Memory B cell (primary cell): ENCODE results near the gene GPC6.

Experiments used
- ATAC-seq: fragments of 150-1000 bp; cut with Tn5 transposase; 2 replicates; pipeline ENCODE4 v1.10.0; 2021; ENCODE audit warnings: low read depth, mild to moderate bottlenecking, moderate library complexity
- DNase-seq, 2 donors: peaks; one replicate each; pipeline ENCODE4 v3.0.0; 2022; ENCODE audit warnings: low spot score in 2 of 2
- H3K27ac Mint-ChIP-seq: one replicate; pipeline ENCODE4 v1.8.0; 2022; ENCODE audit warnings: mild to moderate bottlenecking, moderate library complexity, mixed read lengths
- H3K27me3 Mint-ChIP-seq: one replicate; pipeline ENCODE4 v1.8.0; 2022; ENCODE audit warnings: mixed read lengths
- H3K36me3 Mint-ChIP-seq: one replicate; pipeline ENCODE4 v1.8.0; 2022; ENCODE audit warnings: mild to moderate bottlenecking, mixed read lengths
- H3K4me1 Mint-ChIP-seq: one replicate; pipeline ENCODE4 v1.8.0; 2022; ENCODE audit warnings: mixed read lengths
- H3K4me3 Mint-ChIP-seq: one replicate; pipeline ENCODE4 v1.8.0; 2022; ENCODE audit warnings: mild to moderate bottlenecking, moderate library complexity, mixed read lengths
- H3K9me3 Mint-ChIP-seq: one replicate; pipeline ENCODE4 v1.8.0; 2022; ENCODE audit warnings: mixed read lengths

The GPC6 gene

GRCh38 chr13:94382517-94382916 lies 1155.9 kb downstream of the GPC6 start:
- Mint-ChIP-seq H3K4me3 (no peak overlapping the region), H3K27me3 (peaks cover 7% of the 10 kb centered on the region), H3K4me1 (no peaks in the 10 kb centered on the region), H3K36me3 (no peaks in the 10 kb centered on the region), H3K27ac (no peak overlapping the region), H3K9me3 (no peaks in the 10 kb centered on the region)
- ATAC-seq (no peak), DNase-seq (no peak)

GRCh38 chr13:94382960-94383359 lies 1156.4 kb downstream of the GPC6 start:
- H3K27me3 Mint-ChIP-seq = peaks cover 7% of the 10 kb centered on the region
- H3K36me3 Mint-ChIP-seq = no peaks in the 10 kb centered on the region
- no peak overlapping the region for H3K27ac Mint-ChIP-seq
- DNase-seq = no peak
- no peak overlapping the region for H3K4me3 Mint-ChIP-seq
- no peaks in the 10 kb centered on the region for H3K4me1 Mint-ChIP-seq
- ATAC-seq = no peak
- H3K9me3 Mint-ChIP-seq = no peaks in the 10 kb centered on the region

- no peak overlapping the region for H3K27ac Mint-ChIP-seq
- H3K36me3 Mint-ChIP-seq = no peaks in the 10 kb centered on the region
- ATAC-seq (no peak), DNase-seq (no peak)
- H3K27me3 Mint-ChIP-seq = peaks cover 6% of the 10 kb centered on the region
- no peaks in the 10 kb centered on the region for H3K9me3 Mint-ChIP-seq
- H3K4me3 Mint-ChIP-seq = no peak overlapping the region
- no peaks in the 10 kb centered on the region for H3K4me1 Mint-ChIP-seq
Measured at GRCh38 chr13:94384231-94384905, 1157.8 kb downstream of the GPC6 start.

- no peaks in the 10 kb centered on the region for H3K9me3 Mint-ChIP-seq
- no peak overlapping the region for H3K27ac Mint-ChIP-seq
- ATAC-seq = no peak
- H3K36me3 Mint-ChIP-seq = no peaks in the 10 kb centered on the region
- no peak overlapping the region for H3K4me3 Mint-ChIP-seq
- no peak for DNase-seq
- H3K27me3 Mint-ChIP-seq = peaks cover 3% of the 10 kb centered on the region
- no peaks in the 10 kb centered on the region for H3K4me1 Mint-ChIP-seq
Measured at GRCh38 chr13:94387047-94387446, 1160.4 kb downstream of the GPC6 start.

GRCh38 chr13:94389604-94390351 lies 1163.2 kb downstream of the GPC6 start:
- no peak for ATAC-seq
- peaks cover 1% of the 10 kb centered on the region for H3K27me3 Mint-ChIP-seq
- no peak overlapping the region for H3K27ac Mint-ChIP-seq
- DNase-seq = no peak
- no peaks in the 10 kb centered on the region for H3K9me3 Mint-ChIP-seq
- H3K4me3 Mint-ChIP-seq = no peak overlapping the region
- no peaks in the 10 kb centered on the region for H3K4me1 Mint-ChIP-seq
- H3K36me3 Mint-ChIP-seq = no peaks in the 10 kb centered on the region

- Mint-ChIP-seq H3K9me3 (no peaks in the 10 kb centered on the region), H3K4me3 (no peak overlapping the region), H3K27ac (no peak overlapping the region), H3K4me1 (no peaks in the 10 kb centered on the region), H3K36me3 (no peaks in the 10 kb centered on the region), H3K27me3 (peaks cover 1% of the 10 kb centered on the region)
- no peak for DNase-seq
- ATAC-seq = no peak
Measured at GRCh38 chr13:94390881-94391280, 1164.3 kb downstream of the GPC6 start.

- no peaks in the 10 kb centered on the region for H3K4me1 Mint-ChIP-seq
- no peak for ATAC-seq
- no peaks in the 10 kb centered on the region for H3K9me3 Mint-ChIP-seq
- H3K27me3 Mint-ChIP-seq = no peaks in the 10 kb centered on the region
- no peak overlapping the region for H3K4me3 Mint-ChIP-seq
- no peaks in the 10 kb centered on the region for H3K36me3 Mint-ChIP-seq
- H3K27ac Mint-ChIP-seq = no peak overlapping the region
- DNase-seq = no peak
Measured at GRCh38 chr13:94394723-94395122, 1168.1 kb downstream of the GPC6 start.

GRCh38 chr13:94395860-94396259 lies 1169.3 kb downstream of the GPC6 start:
- ATAC-seq (no peak), DNase-seq (no peak)
- no peaks in the 10 kb centered on the region for H3K27me3 Mint-ChIP-seq
- H3K27ac Mint-ChIP-seq = no peak overlapping the region
- no peaks in the 10 kb centered on the region for H3K36me3 Mint-ChIP-seq
- H3K4me1 Mint-ChIP-seq = no peaks in the 10 kb centered on the region
- H3K4me3 Mint-ChIP-seq = no peak overlapping the region
- H3K9me3 Mint-ChIP-seq = no peaks in the 10 kb centered on the region

GRCh38 chr13:94399812-94400211 lies 1173.2 kb downstream of the GPC6 start:
- Mint-ChIP-seq H3K36me3 (no peaks in the 10 kb centered on the region), H3K9me3 (no peaks in the 10 kb centered on the region), H3K4me1 (no peaks in the 10 kb centered on the region), H3K27ac (no peak overlapping the region), H3K27me3 (no peaks in the 10 kb centered on the region), H3K4me3 (no peak overlapping the region)
- ATAC-seq = no peak
- DNase-seq = no peak

GRCh38 chr13:94400874-94401273 lies 1174.3 kb downstream of the GPC6 start:
- Mint-ChIP-seq H3K4me3 (no peak overlapping the region), H3K36me3 (no peaks in the 10 kb centered on the region), H3K27me3 (no peaks in the 10 kb centered on the region), H3K27ac (no peak overlapping the region), H3K9me3 (no peaks in the 10 kb centered on the region), H3K4me1 (no peaks in the 10 kb centered on the region)
- ATAC-seq = no peak
- DNase-seq = no peak

- Mint-ChIP-seq H3K36me3 (no peaks in the 10 kb centered on the region), H3K27me3 (peaks cover 10% of the 10 kb centered on the region), H3K9me3 (no peaks in the 10 kb centered on the region), H3K27ac (no peak overlapping the region), H3K4me1 (no peaks in the 10 kb centered on the region), H3K4me3 (no peak overlapping the region)
- ATAC-seq = no peak
- no peak for DNase-seq
Measured at GRCh38 chr13:94408314-94409036, 1181.9 kb downstream of the GPC6 start.

- no peaks in the 10 kb centered on the region for H3K4me1 Mint-ChIP-seq
- H3K36me3 Mint-ChIP-seq = no peaks in the 10 kb centered on the region
- H3K27ac Mint-ChIP-seq = no peak overlapping the region
- no peaks in the 10 kb centered on the region for H3K9me3 Mint-ChIP-seq
- ATAC-seq = no peak
- no peak for DNase-seq
- no peak overlapping the region for H3K4me3 Mint-ChIP-seq
- peaks cover 12% of the 10 kb centered on the region for H3K27me3 Mint-ChIP-seq
Measured at GRCh38 chr13:94411747-94412146, 1185.1 kb downstream of the GPC6 start.

GRCh38 chr13:94412870-94413597 lies 1186.4 kb downstream of the GPC6 start:
- Mint-ChIP-seq H3K4me3 (no peak overlapping the region), H3K4me1 (no peaks in the 10 kb centered on the region), H3K27ac (no peak overlapping the region), H3K27me3 (peaks cover 13% of the 10 kb centered on the region), H3K36me3 (no peaks in the 10 kb centered on the region), H3K9me3 (peaks cover 3% of the 10 kb centered on the region)
- ATAC-seq (no peak), DNase-seq (no peak)

- no peaks in the 10 kb centered on the region for H3K4me1 Mint-ChIP-seq
Measured at GRCh38 chr13:94413598-94413944, 1187.0 kb downstream of the GPC6 start.

More at GRCh38 chr13:94413598-94413944, 1187.0 kb downstream of the GPC6 start:
- DNase-seq (no peak), ATAC-seq (no peak)
- Mint-ChIP-seq H3K27me3 (peaks cover 11% of the 10 kb centered on the region), H3K4me3 (no peak overlapping the region), H3K9me3 (peaks cover 3% of the 10 kb centered on the region), H3K27ac (no peak overlapping the region), H3K36me3 (no peaks in the 10 kb centered on the region)
